Measurements from ENCODE around the gene MAP3K20. TPM values are rescaled to one million over a fixed set of nuclear protein-coding genes. Genes with fewer than 3 reads are reported as not detected.

Gene MAP3K20
- total and polyA plus RNA-seq, 2 of the 8 experiments (the other 6 are each of a cell fraction or from before 2014, with no cell fraction given), result 3.1 to 11.1 TPM

- TF ChIP-seq MAX (IDR thresholded peaks at IDR 0.05) (no peak), YY1 (IDR thresholded peaks at IDR 0.05; ENCODE audit: low read depth, low read length) (no peak), HDAC6 (IDR thresholded peaks at IDR 0.05; ENCODE audit: low read depth, low read length) (no peak)
These were observed 162.7 kb downstream of the MAP3K20 start (continued) for GRCh38 chr2:173238385-173238784.

Data from H1 (cell line).